ENCODE measurements around the gene PCDHGB1.
"Not testable (repeated sequence)": the region's sequence is repeated elsewhere in the genome, so short reads cannot be mapped to it uniquely, and the experiment has no call there.

The PCDHGB1 gene

GRCh38 chr5:141313711-141314110 is 36.2 kb upstream of the PCDHGB1 start:
- Histone ChIP-seq H3K36me3 (ENCODE audit: insufficient read depth, low read length) (peaks cover 10% of the 10 kb centered on the region), H3K79me2 (ENCODE audit: insufficient read depth, low read length) (peaks cover 7% of the 10 kb centered on the region; the same call in 1 of the 2 replicates), H2AFZ (ENCODE audit: low read depth, low read length) (no peak overlapping the region), H4K20me1 (ENCODE audit: insufficient read depth, low read length) (no peaks in the 10 kb centered on the region), H3K9me3 (ENCODE audit: insufficient read depth, low read length, severe bottlenecking) (peaks cover 10% of the 10 kb centered on the region), H3K27me3 (ENCODE audit: insufficient read depth, low read length, poor library complexity) (no peaks in the 10 kb centered on the region), H3K4me3 (ENCODE audit: low read depth in 1 of 2, low read length in 2 of 2) (no peak overlapping the region), H3K4me1 (ENCODE audit: insufficient read depth, low read length) (no peaks in the 10 kb centered on the region), H3K4me2 (ENCODE audit: insufficient read depth, low read length) (no peak overlapping the region), H3K27ac (ENCODE audit: low read length) (no peak overlapping the region), H3K9ac (ENCODE audit: low read depth, low read length) (no peak overlapping the region)
- no peak for DNase-seq
- ATAC-seq (ENCODE audit: insufficient read depth, low read depth): no peak
- no peak for TF ChIP-seq CTCF (IDR thresholded peaks at IDR 0.05; ENCODE audit: borderline replicate concordance, extremely low read depth, low read length, poor library complexity, severe bottlenecking)
- TF ChIP-seq EZH2 (IDR thresholded peaks at IDR 0.05; ENCODE audit: borderline replicate concordance, low read depth, low read length, severe bottlenecking): no peak

GRCh38 chr5:141316963-141317362 is 32.9 kb upstream of the PCDHGB1 start:
- H3K9ac ChIP-seq (ENCODE audit: low read depth, low read length); H3K4me3 ChIP-seq (ENCODE audit: low read depth in 1 of 2, low read length in 2 of 2); H3K27ac ChIP-seq (ENCODE audit: low read length); H3K4me2 ChIP-seq (ENCODE audit: insufficient read depth, low read length); H2AFZ ChIP-seq (ENCODE audit: low read depth, low read length); H4K20me1 ChIP-seq (ENCODE audit: insufficient read depth, low read length); DNase-seq; ATAC-seq (ENCODE audit: insufficient read depth, low read depth); H3K27me3 ChIP-seq (ENCODE audit: insufficient read depth, low read length, poor library complexity): not testable (repeated sequence)
- H3K79me2 ChIP-seq (ENCODE audit: insufficient read depth, low read length): peaks cover 24% of the 10 kb centered on the region
- peaks cover 23% of the 10 kb centered on the region for H3K36me3 ChIP-seq (ENCODE audit: insufficient read depth, low read length)
- H3K4me1 ChIP-seq (ENCODE audit: insufficient read depth, low read length): peaks cover 22% of the 10 kb centered on the region
- H3K9me3 ChIP-seq (ENCODE audit: insufficient read depth, low read length, severe bottlenecking): peaks cover 36% of the 10 kb centered on the region

- TF ChIP-seq CTCF (IDR thresholded peaks at IDR 0.05; ENCODE audit: borderline replicate concordance, extremely low read depth, low read length, poor library complexity, severe bottlenecking) (no peak), EZH2 (IDR thresholded peaks at IDR 0.05; ENCODE audit: borderline replicate concordance, low read depth, low read length, severe bottlenecking) (no peak)
- H3K9me3 ChIP-seq (ENCODE audit: insufficient read depth, low read length, severe bottlenecking): peaks cover 41% of the 10 kb centered on the region
- no peaks in the 10 kb centered on the region for H3K27me3 ChIP-seq (ENCODE audit: insufficient read depth, low read length, poor library complexity)
- H2AFZ ChIP-seq (ENCODE audit: low read depth, low read length): no peak overlapping the region
- no peak for DNase-seq
- peaks cover 23% of the 10 kb centered on the region for H3K36me3 ChIP-seq (ENCODE audit: insufficient read depth, low read length)
- no peak overlapping the region for H3K27ac ChIP-seq (ENCODE audit: low read length)
- H3K4me3 ChIP-seq (ENCODE audit: low read depth in 1 of 2, low read length in 2 of 2): peak overlapping the region in 1 of 2 experiments; percentile 76; a peak in 2 of 4 replicates
- no peak for ATAC-seq (ENCODE audit: insufficient read depth, low read depth)
- H3K4me2 ChIP-seq (ENCODE audit: insufficient read depth, low read length): peak overlapping the region; percentile 62; the same call in 1 of the 2 replicates
- H4K20me1 ChIP-seq (ENCODE audit: insufficient read depth, low read length): no peaks in the 10 kb centered on the region
- H3K79me2 ChIP-seq (ENCODE audit: insufficient read depth, low read length): peaks cover 24% of the 10 kb centered on the region
- H3K4me1 ChIP-seq (ENCODE audit: insufficient read depth, low read length): peaks cover 22% of the 10 kb centered on the region
- H3K9ac ChIP-seq (ENCODE audit: low read depth, low read length): no peak overlapping the region
These were observed 30.7 kb upstream of the PCDHGB1 start for GRCh38 chr5:141319202-141319601.

GRCh38 chr5:141319699-141320098 is 30.2 kb upstream of the PCDHGB1 start:
- peak overlapping the region; percentile 62 for H3K4me2 ChIP-seq (ENCODE audit: insufficient read depth, low read length)
- ATAC-seq (ENCODE audit: insufficient read depth, low read depth): no peak
- no peak overlapping the region for H2AFZ ChIP-seq (ENCODE audit: low read depth, low read length)
- H3K36me3 ChIP-seq (ENCODE audit: insufficient read depth, low read length): peaks cover 23% of the 10 kb centered on the region
- peaks cover 41% of the 10 kb centered on the region for H3K9me3 ChIP-seq (ENCODE audit: insufficient read depth, low read length, severe bottlenecking)
- H3K27ac ChIP-seq (ENCODE audit: low read length): peak overlapping the region; percentile 8; the same call in 1 of the 2 replicates
- H3K79me2 ChIP-seq (ENCODE audit: insufficient read depth, low read length): peaks cover 24% of the 10 kb centered on the region
- no peaks in the 10 kb centered on the region for H4K20me1 ChIP-seq (ENCODE audit: insufficient read depth, low read length)
- 0 out of 2 replicates have a peak overlapping the region, but pooled peaks have one; percentile 66 for H3K9ac ChIP-seq (ENCODE audit: low read depth, low read length)
- no peaks in the 10 kb centered on the region for H3K27me3 ChIP-seq (ENCODE audit: insufficient read depth, low read length, poor library complexity)
- H3K4me3 ChIP-seq (ENCODE audit: low read depth in 1 of 2, low read length in 2 of 2): peak overlapping the region; percentile 56 to 76; a peak in 3 of 4 replicates
- no peak for DNase-seq
- H3K4me1 ChIP-seq (ENCODE audit: insufficient read depth, low read length): peaks cover 22% of the 10 kb centered on the region
- TF ChIP-seq EZH2 (IDR thresholded peaks at IDR 0.05; ENCODE audit: borderline replicate concordance, low read depth, low read length, severe bottlenecking) (no peak), CTCF (IDR thresholded peaks at IDR 0.05; ENCODE audit: borderline replicate concordance, extremely low read depth, low read length, poor library complexity, severe bottlenecking) (no peak)

All from DND-41 (cell line).